A673 (cell line): ENCODE data around the gene SLC66A2. TPM values are rescaled to one million over a fixed set of nuclear protein-coding genes. Genes with fewer than 3 reads are reported as not detected.

Experiments
- BruUV-seq: library from RNA; stranded (reverse); fragments of 400-500 nt; replicated peaks from 2 replicates; lab custom pipeline; 2021; lab: Mats Ljungman, UMichigan
- CTCF ChIA-PET: fragments of 300-600 bp; sonication (Branson Sonifier 250); formaldehyde crosslinking; loops from one replicate; lab custom pipeline; 2022; ENCODE audit warnings: antibody characterized with exemption; lab: Charles Lee
- POLR2A ChIA-PET: fragments of 300-600 bp; sonication (Branson Sonifier 250); formaldehyde crosslinking; loops from one replicate; lab custom pipeline; 2022; ENCODE audit warnings: antibody characterized with exemption; ENCODE audit not compliant: low non-redundant PET; lab: Charles Lee
- DNase-seq: peaks from one replicate; pipeline ENCODE4 v3.0.0-alpha.2; 2015; ENCODE audit warnings: low spot score
- H3K27ac ChIP-seq: fragments of 200-600 bp; sonication (generic); 2 replicates; pipeline ENCODE4 v1.5.1; 2016; ENCODE audit warnings: mixed run types, low read depth, mild to moderate bottlenecking, mixed read lengths, antibody characterized with exemption, low read length; ENCODE audit not compliant: poor library complexity, severe bottlenecking
- H3K27me3 ChIP-seq: fragments of 200-600 bp; sonication (generic); replicated peaks from 2 replicates; pipeline ENCODE4 v1.6.1; 2017; ENCODE audit warnings: mixed run types, low read depth, mild to moderate bottlenecking, mixed read lengths, antibody characterized with exemption, low read length; ENCODE audit not compliant: insufficient read depth, poor library complexity
- H3K36me3 ChIP-seq: fragments of 200-600 bp; sonication (generic); 2 replicates; pipeline ENCODE4 v1.6.1; 2016; ENCODE audit warnings: mixed run types, mild to moderate bottlenecking, mixed read lengths, antibody characterized with exemption, low read length; ENCODE audit not compliant: insufficient read depth, poor library complexity, severe bottlenecking
- H3K4me1 ChIP-seq: fragments of 200-600 bp; sonication (generic); 2 replicates; pipeline ENCODE4 v1.6.1; 2017; ENCODE audit warnings: mixed run types, mild to moderate bottlenecking, mixed read lengths, antibody characterized with exemption, low read length; ENCODE audit not compliant: insufficient read depth, poor library complexity, severe bottlenecking
- H3K4me3 ChIP-seq: fragments of 200-600 bp; sonication (generic); 2 replicates; pipeline ENCODE4 v1.5.1; 2016; ENCODE audit warnings: low read depth, mixed run types, mild to moderate bottlenecking, mixed read lengths, low read length; ENCODE audit not compliant: poor library complexity, severe bottlenecking
- H3K9me3 ChIP-seq: fragments of 200-600 bp; sonication (generic); 2 replicates; pipeline ENCODE4 v1.6.1; 2016; ENCODE audit warnings: mixed run types, low read depth, mild to moderate bottlenecking, mixed read lengths, antibody characterized with exemption, low read length; ENCODE audit not compliant: poor library complexity, severe bottlenecking
- EZH2 ChIP-seq: fragments of 200-600 bp; sonication (generic); IDR thresholded peaks from 2 replicates; pipeline ENCODE4 v1.6.1; 2017; ENCODE audit warnings: borderline replicate concordance, low read depth, mild to moderate bottlenecking, mixed read lengths, antibody characterized with exemption, low read length; ENCODE audit not compliant: poor library complexity, severe bottlenecking
- intact Hi-C: fragments of 100-400 bp; cut with micrococcal nuclease; formaldehyde crosslinking; loops from one replicate; pipeline ENCODE4 v1.10.0; 2022; ENCODE audit not compliant: unreplicated experiment
- total RNA-seq: library from RNA; stranded (reverse); gene quantifications from 2 replicates; pipeline ENCODE4 v1.2.3, GENCODE V29; 2021
- TF ChIP-seq, protein P1 (sequence below): fragments of 300-800, 200-600 bp; sonication (generic); conservative IDR thresholded peaks from 2 replicates; pipeline ENCODE4 v1.5.1; 2017; ENCODE audit warnings: low read depth, mild to moderate bottlenecking, antibody characterized with exemption, low read length, moderate library complexity, mixed read lengths

The SLC66A2 gene
- total RNA-seq, 1 experiment from 2014 or later = 28.0 TPM

DNA sequence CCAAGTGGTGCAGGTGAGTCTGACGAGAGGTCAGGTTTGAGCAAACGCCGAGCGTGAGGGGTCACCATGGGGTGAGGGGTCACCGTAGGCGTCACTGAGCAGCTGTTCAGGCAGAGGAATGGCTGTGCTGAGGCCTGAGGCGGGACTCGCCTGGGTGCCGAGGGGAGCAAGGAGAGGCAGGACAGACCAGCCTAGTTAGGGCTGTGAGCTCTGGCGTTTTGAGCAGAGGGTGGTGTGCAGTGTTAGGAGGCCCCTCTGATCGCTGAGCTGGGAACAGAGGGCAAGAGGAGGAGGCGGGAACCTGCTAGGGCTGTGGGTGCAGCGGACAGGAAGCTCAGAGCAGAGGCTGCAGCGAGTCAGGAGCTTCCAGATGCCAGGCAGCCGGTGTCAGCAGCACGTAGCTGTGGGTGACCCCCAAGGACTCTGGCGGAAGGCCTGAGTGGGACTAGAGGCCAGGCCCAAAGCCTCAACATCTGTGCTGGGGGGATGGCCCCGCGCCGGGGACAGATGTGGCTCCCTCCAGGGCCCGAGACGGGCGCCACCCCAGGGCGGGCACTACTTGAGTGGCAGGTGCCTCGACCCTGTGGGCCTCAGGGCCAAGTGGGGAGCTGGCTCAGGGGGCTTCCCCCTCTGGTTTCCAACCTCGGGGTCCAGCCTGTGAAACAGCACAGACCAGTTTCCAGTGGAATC is 98.0 kb downstream of the SLC66A2 start:
- no TSS peak for BruUV-seq

DNA sequence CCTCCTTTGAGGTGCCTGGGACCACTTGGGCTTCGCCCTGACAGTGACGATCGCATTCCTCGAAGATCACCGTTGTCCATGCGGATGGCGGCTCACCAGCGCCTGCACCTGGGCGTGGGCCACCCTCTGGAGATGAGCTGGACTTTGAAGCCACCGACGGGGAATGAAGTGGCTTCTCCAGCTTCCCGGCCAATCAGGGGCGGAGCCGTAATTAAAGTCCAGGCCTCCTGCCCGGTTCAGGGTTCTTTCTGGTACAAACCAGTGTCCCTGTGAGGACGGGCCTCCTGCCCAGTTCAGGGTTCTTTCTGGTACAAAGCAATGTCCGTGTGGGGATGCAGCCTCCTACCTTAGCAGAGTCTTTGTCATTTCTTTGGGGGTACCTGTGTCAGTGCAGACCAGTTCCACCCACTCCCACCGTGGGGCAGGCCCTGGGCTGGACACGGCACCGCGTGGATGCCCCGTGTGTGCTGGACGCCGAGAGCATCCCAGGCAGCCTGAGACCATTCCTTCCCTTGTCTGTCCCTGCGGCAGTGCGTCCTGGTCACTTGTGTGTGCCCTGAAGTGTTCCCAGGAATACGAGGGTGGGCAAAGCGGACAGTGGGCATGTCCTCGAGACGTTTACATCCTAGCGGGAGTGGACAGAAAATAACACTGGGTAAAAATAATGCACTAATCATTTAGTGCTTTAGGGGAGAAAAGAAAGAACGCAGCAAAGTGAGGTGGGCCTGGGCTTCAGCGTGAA is 98.7 kb downstream of the SLC66A2 start:
- no peaks in the 10 kb centered on the region for H3K9me3 ChIP-seq
- H3K4me3 ChIP-seq = no peak overlapping the region
- TF ChIP-seq EZH2 = no peak
- TF ChIP-seq, protein P1, sequence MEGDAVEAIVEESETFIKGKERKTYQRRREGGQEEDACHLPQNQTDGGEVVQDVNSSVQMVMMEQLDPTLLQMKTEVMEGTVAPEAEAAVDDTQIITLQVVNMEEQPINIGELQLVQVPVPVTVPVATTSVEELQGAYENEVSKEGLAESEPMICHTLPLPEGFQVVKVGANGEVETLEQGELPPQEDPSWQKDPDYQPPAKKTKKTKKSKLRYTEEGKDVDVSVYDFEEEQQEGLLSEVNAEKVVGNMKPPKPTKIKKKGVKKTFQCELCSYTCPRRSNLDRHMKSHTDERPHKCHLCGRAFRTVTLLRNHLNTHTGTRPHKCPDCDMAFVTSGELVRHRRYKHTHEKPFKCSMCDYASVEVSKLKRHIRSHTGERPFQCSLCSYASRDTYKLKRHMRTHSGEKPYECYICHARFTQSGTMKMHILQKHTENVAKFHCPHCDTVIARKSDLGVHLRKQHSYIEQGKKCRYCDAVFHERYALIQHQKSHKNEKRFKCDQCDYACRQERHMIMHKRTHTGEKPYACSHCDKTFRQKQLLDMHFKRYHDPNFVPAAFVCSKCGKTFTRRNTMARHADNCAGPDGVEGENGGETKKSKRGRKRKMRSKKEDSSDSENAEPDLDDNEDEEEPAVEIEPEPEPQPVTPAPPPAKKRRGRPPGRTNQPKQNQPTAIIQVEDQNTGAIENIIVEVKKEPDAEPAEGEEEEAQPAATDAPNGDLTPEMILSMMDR = no peak
- intact Hi-C loops = no loop called here
- no peaks in the 10 kb centered on the region for H3K36me3 ChIP-seq
- H3K27me3 ChIP-seq = no peaks in the 10 kb centered on the region
- BruUV-seq = no TSS peak
- H3K27ac ChIP-seq = no peak overlapping the region
- ChIA-PET CTCF (no interaction called here), POLR2A (no interaction called here)
- DNase-seq = no peak
- peaks cover 4% of the 10 kb centered on the region for H3K4me1 ChIP-seq

More for the DNA sequence above, 98.0 kb downstream of the SLC66A2 start:
- intact Hi-C loops = no loop called here
- Histone ChIP-seq H3K9me3 (no peaks in the 10 kb centered on the region), H3K27ac (no peak overlapping the region), H3K4me1 (peaks cover 4% of the 10 kb centered on the region), H3K27me3 (no peaks in the 10 kb centered on the region), H3K4me3 (no peak overlapping the region), H3K36me3 (no peaks in the 10 kb centered on the region)
- ChIA-PET POLR2A (no interaction called here), CTCF (no interaction called here)
- DNase-seq = no peak
- TF ChIP-seq, protein P1 = no peak
- no peak for TF ChIP-seq EZH2

Other genes with a start within 250 kb of the SLC66A2 start
- gene KCNG2, start 153.7 kb downstream of the SLC66A2 start, total RNA-seq = not detected in 2 replicates
- gene HSBP1L1, start 13.0 kb upstream of the SLC66A2 start, total RNA-seq = 1.1 and 1.9 TPM in 2 replicates
- 201 and 216 TPM in 2 replicates for gene TXNL4A, start 36.9 kb upstream of the SLC66A2 start, total RNA-seq
- gene RBFA, start 82.8 kb upstream of the SLC66A2 start, total RNA-seq = 39.5 and 46.1 TPM in 2 replicates
- 27.5 and 30.7 TPM in 2 replicates for gene ADNP2, start 157.6 kb upstream of the SLC66A2 start, total RNA-seq